ENCODE results near the gene CDK7. TPM values are rescaled to one million over a fixed set of nuclear protein-coding genes. Genes with fewer than 3 reads are reported as not detected.

CDK7 gene
- total RNA-seq, 1 donor from 2014 or later: 27.9 TPM

GRCh38 chr5:69288069-69288468 is 53.4 kb downstream of the CDK7 start:
- no peak for DNase-seq (ENCODE audit: extremely low read depth, low read depth, low spot score)

GRCh38 chr5:69288688-69289087 is 54.0 kb downstream of the CDK7 start:
- no peak for DNase-seq (ENCODE audit: extremely low read depth, low read depth, low spot score)

- DNase-seq (ENCODE audit: extremely low read depth, low read depth, low spot score): no peak
These were observed 57.6 kb downstream of the CDK7 start for GRCh38 chr5:69292306-69292705.

- no peak for DNase-seq (ENCODE audit: extremely low read depth, low read depth, low spot score)
These were observed 59.2 kb downstream of the CDK7 start for GRCh38 chr5:69293882-69294281.

GRCh38 chr5:69295088-69295754 is 60.5 kb downstream of the CDK7 start:
- peak; percentile 58 for DNase-seq (ENCODE audit: extremely low read depth, low read depth, low spot score)

- DNase-seq (ENCODE audit: extremely low read depth, low read depth, low spot score): no peak
These were observed 64.9 kb downstream of the CDK7 start for GRCh38 chr5:69299625-69300024.

- no peak for DNase-seq (ENCODE audit: extremely low read depth, low read depth, low spot score)
These were observed 66.0 kb downstream of the CDK7 start for GRCh38 chr5:69300537-69301203.

- DNase-seq (ENCODE audit: extremely low read depth, low read depth, low spot score): no peak
These were observed 70.8 kb downstream of the CDK7 start for GRCh38 chr5:69305512-69305911.

GRCh38 chr5:69308046-69308553 is 73.4 kb downstream of the CDK7 start:
- no peak for DNase-seq (ENCODE audit: extremely low read depth, low read depth, low spot score)

- DNase-seq (ENCODE audit: extremely low read depth, low read depth, low spot score): no peak
These were observed 74.7 kb downstream of the CDK7 start for GRCh38 chr5:69309380-69309779.

GRCh38 chr5:69312459-69313160 is 77.9 kb downstream of the CDK7 start:
- DNase-seq (ENCODE audit: extremely low read depth, low read depth, low spot score): no peak

- DNase-seq (ENCODE audit: extremely low read depth, low read depth, low spot score): no peak
These were observed 78.7 kb downstream of the CDK7 start for GRCh38 chr5:69313428-69313827.

- DNase-seq (ENCODE audit: extremely low read depth, low read depth, low spot score): no peak
These were observed 81.3 kb downstream of the CDK7 start for GRCh38 chr5:69315972-69316371.

- no peak for DNase-seq (ENCODE audit: extremely low read depth, low read depth, low spot score)
These were observed 82.7 kb downstream of the CDK7 start for GRCh38 chr5:69317391-69317790.

- no peak for DNase-seq (ENCODE audit: extremely low read depth, low read depth, low spot score)
These were observed 91.7 kb downstream of the CDK7 start for GRCh38 chr5:69326365-69326764.

Other genes starting within 250 kb of the CDK7 start
- gene SLC30A5, start 140.9 kb upstream of the CDK7 start, total RNA-seq: 35.2 and 43.3 TPM in 2 replicates
- gene CCNB1, start 67.7 kb upstream of the CDK7 start, total RNA-seq: 23.3 and 47.8 TPM in 2 replicates
- gene CENPH, start 45.3 kb upstream of the CDK7 start, total RNA-seq: 3.2 and 6.8 TPM in 2 replicates
- 2.3 and 8.2 TPM in 2 replicates for gene CCDC125, start 97.9 kb downstream of the CDK7 start, total RNA-seq
- gene AK6, start 134.6 kb downstream of the CDK7 start, total RNA-seq: 18.1 and 21.1 TPM in 2 replicates
- 54.3 and 54.9 TPM in 2 replicates for gene TAF9, start 134.6 kb downstream of the CDK7 start, total RNA-seq
- gene RAD17, start 134.9 kb downstream of the CDK7 start, total RNA-seq: 13.5 and 15.6 TPM in 2 replicates
- 1.9 and 3.6 TPM in 2 replicates for gene MARVELD2, start 180.2 kb downstream of the CDK7 start, total RNA-seq

All from glomerular endothelial cell (primary cell).